GM23338 (cell line): ENCODE data around the gene DHX40.

Source experiments
- EZH2 ChIP-seq: fragments of 200-600 bp; sonication (generic); IDR thresholded peaks from one replicate; pipeline ENCODE4 v1.8.0; 2017; ENCODE audit warnings: antibody characterized with exemption, mild to moderate bottlenecking, low read depth; ENCODE audit not compliant: unreplicated experiment
- EZH2phosphoT487 ChIP-seq: fragments of 200-600 bp; sonication (generic); IDR thresholded peaks from one replicate; pipeline ENCODE4 v1.8.1; 2018; ENCODE audit warnings: antibody characterized with exemption; ENCODE audit not compliant: unreplicated experiment
- JUNB ChIP-seq: IDR thresholded peaks from one replicate; pipeline ENCODE4 v1.6.1; 2016; ENCODE audit warnings: antibody characterized with exemption; ENCODE audit not compliant: unreplicated experiment
- POLR2AphosphoS5 ChIP-seq: IDR thresholded peaks from 2 replicates; pipeline ENCODE4 v1.6.1; 2016; ENCODE audit warnings: antibody characterized with exemption, low read depth
- STAT1 ChIP-seq: IDR thresholded peaks from one replicate; pipeline ENCODE4 v1.6.1; 2016; ENCODE audit warnings: antibody characterized with exemption; ENCODE audit not compliant: unreplicated experiment
- ZNF114 ChIP-seq: fragments of 250-450 bp; sonication (Bioruptor Pico); IDR thresholded peaks from 2 replicates; pipeline ENCODE4 v1.5.0; 2020; ENCODE audit warnings: mild to moderate bottlenecking, moderate library complexity
- ZNF331 ChIP-seq: fragments of 250-450 bp; sonication (Bioruptor Pico); IDR thresholded peaks from 2 replicates; pipeline ENCODE4 v1.5.0; 2020; ENCODE audit warnings: low read depth, mild to moderate bottlenecking, moderate library complexity
- TF ChIP-seq, protein P1 (sequence below), 2 experiments: fragments of 200-600 bp in 1 of 2; sonication (generic) in 1 of 2; conservative IDR thresholded peaks; 2 replicates each; pipeline versions ENCODE4 v1.5.1 to v1.6.1; 2016 to 2017; ENCODE audit warnings: antibody characterized with exemption in 2 of 2, low read depth in 2 of 2, mild to moderate bottlenecking in 2 of 2, moderate library complexity in 1 of 2
- TF ChIP-seq, protein P2 (sequence below): IDR thresholded peaks from one replicate; pipeline ENCODE4 v1.6.1; 2018; ENCODE audit warnings: antibody characterized with exemption; ENCODE audit not compliant: unreplicated experiment
- TF ChIP-seq, protein P3 (sequence below): fragments of 250-450 bp; sonication (Bioruptor Pico); IDR thresholded peaks from 2 replicates; pipeline ENCODE4 v1.5.0; 2020; ENCODE audit warnings: mild to moderate bottlenecking, moderate library complexity
- TF ChIP-seq, protein P4 (sequence below): IDR thresholded peaks from 2 replicates; pipeline ENCODE4 v1.6.1; 2016; ENCODE audit warnings: antibody characterized with exemption

DNA sequence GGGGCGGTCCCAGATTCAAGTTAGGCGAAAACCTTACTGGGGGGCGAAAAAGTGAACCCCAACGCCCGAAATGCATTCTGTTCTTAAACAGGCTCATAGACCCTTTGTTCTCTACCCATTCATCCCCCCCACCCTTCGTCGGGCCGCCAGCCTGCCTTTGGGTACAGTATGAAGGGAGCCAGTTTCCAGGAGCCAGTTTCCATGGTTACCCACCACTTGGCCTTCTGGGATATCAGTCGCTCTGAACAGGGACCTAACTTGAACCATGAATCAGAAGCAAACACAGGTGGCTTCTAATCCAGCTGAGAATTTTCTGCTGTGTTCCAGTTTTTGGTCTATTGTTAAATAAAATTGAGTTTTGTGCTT lies 532 bp downstream of the DHX40 start:
- TF ChIP-seq, protein P1, sequence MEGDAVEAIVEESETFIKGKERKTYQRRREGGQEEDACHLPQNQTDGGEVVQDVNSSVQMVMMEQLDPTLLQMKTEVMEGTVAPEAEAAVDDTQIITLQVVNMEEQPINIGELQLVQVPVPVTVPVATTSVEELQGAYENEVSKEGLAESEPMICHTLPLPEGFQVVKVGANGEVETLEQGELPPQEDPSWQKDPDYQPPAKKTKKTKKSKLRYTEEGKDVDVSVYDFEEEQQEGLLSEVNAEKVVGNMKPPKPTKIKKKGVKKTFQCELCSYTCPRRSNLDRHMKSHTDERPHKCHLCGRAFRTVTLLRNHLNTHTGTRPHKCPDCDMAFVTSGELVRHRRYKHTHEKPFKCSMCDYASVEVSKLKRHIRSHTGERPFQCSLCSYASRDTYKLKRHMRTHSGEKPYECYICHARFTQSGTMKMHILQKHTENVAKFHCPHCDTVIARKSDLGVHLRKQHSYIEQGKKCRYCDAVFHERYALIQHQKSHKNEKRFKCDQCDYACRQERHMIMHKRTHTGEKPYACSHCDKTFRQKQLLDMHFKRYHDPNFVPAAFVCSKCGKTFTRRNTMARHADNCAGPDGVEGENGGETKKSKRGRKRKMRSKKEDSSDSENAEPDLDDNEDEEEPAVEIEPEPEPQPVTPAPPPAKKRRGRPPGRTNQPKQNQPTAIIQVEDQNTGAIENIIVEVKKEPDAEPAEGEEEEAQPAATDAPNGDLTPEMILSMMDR (conservative IDR thresholded peaks at IDR 0.05; ENCODE audit: low read depth in 2 of 2) = no peak
- TF ChIP-seq ZNF331 (CRISPR knock-in tag) (no peak), POLR2AphosphoS5 (no peak), EZH2 (no peak), JUNB (no peak), ZNF114 (no peak), EZH2phosphoT487 (no peak), STAT1 (no peak)
- TF ChIP-seq, protein P2, sequence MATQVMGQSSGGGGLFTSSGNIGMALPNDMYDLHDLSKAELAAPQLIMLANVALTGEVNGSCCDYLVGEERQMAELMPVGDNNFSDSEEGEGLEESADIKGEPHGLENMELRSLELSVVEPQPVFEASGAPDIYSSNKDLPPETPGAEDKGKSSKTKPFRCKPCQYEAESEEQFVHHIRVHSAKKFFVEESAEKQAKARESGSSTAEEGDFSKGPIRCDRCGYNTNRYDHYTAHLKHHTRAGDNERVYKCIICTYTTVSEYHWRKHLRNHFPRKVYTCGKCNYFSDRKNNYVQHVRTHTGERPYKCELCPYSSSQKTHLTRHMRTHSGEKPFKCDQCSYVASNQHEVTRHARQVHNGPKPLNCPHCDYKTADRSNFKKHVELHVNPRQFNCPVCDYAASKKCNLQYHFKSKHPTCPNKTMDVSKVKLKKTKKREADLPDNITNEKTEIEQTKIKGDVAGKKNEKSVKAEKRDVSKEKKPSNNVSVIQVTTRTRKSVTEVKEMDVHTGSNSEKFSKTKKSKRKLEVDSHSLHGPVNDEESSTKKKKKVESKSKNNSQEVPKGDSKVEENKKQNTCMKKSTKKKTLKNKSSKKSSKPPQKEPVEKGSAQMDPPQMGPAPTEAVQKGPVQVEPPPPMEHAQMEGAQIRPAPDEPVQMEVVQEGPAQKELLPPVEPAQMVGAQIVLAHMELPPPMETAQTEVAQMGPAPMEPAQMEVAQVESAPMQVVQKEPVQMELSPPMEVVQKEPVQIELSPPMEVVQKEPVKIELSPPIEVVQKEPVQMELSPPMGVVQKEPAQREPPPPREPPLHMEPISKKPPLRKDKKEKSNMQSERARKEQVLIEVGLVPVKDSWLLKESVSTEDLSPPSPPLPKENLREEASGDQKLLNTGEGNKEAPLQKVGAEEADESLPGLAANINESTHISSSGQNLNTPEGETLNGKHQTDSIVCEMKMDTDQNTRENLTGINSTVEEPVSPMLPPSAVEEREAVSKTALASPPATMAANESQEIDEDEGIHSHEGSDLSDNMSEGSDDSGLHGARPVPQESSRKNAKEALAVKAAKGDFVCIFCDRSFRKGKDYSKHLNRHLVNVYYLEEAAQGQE = no peak
- TF ChIP-seq, protein P3, sequence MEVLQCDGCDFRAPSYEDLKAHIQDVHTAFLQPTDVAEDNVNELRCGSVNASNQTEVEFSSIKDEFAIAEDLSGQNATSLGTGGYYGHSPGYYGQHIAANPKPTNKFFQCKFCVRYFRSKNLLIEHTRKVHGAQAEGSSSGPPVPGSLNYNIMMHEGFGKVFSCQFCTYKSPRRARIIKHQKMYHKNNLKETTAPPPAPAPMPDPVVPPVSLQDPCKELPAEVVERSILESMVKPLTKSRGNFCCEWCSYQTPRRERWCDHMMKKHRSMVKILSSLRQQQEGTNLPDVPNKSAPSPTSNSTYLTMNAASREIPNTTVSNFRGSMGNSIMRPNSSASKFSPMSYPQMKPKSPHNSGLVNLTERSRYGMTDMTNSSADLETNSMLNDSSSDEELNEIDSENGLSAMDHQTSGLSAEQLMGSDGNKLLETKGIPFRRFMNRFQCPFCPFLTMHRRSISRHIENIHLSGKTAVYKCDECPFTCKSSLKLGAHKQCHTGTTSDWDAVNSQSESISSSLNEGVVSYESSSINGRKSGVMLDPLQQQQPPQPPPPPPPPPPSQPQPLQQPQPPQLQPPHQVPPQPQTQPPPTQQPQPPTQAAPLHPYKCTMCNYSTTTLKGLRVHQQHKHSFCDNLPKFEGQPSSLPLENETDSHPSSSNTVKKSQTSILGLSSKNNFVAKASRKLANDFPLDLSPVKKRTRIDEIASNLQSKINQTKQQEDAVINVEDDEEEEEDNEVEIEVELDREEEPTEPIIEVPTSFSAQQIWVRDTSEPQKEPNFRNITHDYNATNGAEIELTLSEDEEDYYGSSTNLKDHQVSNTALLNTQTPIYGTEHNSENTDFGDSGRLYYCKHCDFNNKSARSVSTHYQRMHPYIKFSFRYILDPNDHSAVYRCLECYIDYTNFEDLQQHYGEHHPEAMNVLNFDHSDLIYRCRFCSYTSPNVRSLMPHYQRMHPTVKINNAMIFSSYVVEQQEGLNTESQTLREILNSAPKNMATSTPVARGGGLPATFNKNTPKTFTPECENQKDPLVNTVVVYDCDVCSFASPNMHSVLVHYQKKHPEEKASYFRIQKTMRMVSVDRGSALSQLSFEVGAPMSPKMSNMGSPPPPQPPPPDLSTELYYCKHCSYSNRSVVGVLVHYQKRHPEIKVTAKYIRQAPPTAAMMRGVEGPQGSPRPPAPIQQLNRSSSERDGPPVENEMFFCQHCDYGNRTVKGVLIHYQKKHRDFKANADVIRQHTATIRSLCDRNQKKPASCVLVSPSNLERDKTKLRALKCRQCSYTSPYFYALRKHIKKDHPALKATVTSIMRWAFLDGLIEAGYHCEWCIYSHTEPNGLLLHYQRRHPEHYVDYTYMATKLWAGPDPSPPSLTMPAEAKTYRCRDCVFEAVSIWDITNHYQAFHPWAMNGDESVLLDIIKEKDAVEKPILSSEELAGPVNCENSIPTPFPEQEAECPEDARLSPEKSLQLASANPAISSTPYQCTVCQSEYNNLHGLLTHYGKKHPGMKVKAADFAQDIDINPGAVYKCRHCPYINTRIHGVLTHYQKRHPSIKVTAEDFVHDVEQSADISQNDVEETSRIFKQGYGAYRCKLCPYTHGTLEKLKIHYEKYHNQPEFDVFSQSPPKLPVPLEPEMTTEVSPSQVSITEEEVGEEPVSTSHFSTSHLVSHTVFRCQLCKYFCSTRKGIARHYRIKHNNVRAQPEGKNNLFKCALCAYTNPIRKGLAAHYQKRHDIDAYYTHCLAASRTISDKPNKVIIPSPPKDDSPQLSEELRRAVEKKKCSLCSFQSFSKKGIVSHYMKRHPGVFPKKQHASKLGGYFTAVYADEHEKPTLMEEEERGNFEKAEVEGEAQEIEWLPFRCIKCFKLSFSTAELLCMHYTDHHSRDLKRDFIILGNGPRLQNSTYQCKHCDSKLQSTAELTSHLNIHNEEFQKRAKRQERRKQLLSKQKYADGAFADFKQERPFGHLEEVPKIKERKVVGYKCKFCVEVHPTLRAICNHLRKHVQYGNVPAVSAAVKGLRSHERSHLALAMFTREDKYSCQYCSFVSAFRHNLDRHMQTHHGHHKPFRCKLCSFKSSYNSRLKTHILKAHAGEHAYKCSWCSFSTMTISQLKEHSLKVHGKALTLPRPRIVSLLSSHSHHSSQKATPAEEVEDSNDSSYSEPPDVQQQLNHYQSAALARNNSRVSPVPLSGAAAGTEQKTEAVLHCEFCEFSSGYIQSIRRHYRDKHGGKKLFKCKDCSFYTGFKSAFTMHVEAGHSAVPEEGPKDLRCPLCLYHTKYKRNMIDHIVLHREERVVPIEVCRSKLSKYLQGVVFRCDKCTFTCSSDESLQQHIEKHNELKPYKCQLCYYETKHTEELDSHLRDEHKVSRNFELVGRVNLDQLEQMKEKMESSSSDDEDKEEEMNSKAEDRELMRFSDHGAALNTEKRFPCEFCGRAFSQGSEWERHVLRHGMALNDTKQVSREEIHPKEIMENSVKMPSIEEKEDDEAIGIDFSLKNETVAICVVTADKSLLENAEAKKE = no peak
- TF ChIP-seq, protein P4, sequence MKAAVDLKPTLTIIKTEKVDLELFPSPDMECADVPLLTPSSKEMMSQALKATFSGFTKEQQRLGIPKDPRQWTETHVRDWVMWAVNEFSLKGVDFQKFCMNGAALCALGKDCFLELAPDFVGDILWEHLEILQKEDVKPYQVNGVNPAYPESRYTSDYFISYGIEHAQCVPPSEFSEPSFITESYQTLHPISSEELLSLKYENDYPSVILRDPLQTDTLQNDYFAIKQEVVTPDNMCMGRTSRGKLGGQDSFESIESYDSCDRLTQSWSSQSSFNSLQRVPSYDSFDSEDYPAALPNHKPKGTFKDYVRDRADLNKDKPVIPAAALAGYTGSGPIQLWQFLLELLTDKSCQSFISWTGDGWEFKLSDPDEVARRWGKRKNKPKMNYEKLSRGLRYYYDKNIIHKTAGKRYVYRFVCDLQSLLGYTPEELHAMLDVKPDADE = no peak
